Upper lobe of left lung (tissue), 6 donors: ENCODE measurements around the gene SLC4A3. TPM values are rescaled to one million over a fixed set of nuclear protein-coding genes. Genes with fewer than 3 reads are reported as not detected.

Experiments
- ATAC-seq, 2 donors: fragments of 200-7000 bp; cut with Tn5 transposase; one replicate each; pipeline ENCODE4 v1.9.1; 2022; ENCODE audit warnings: mild to moderate bottlenecking in 2 of 2, moderate library complexity in 2 of 2; ENCODE audit not compliant: low FRiP score in 2 of 2
- DNase-seq, 2 donors: peaks; one replicate each; pipeline ENCODE4 v3.0.0-alpha.2; 2019 to 2020
- H3K27ac ChIP-seq, 4 donors: fragments of 200-600 bp; sonication (generic); one replicate each; pipeline ENCODE4 v1.5.1; 2016 to 2019
- H3K27me3 ChIP-seq, 4 donors: fragments of 200-600 bp; sonication (generic); one replicate each; pipeline ENCODE4 v1.5.1; 2017 to 2019
- H3K36me3 ChIP-seq, 4 donors: fragments of 200-600 bp; sonication (generic); one replicate each; pipeline ENCODE4 v1.5.1; 2016 to 2019
- H3K4me1 ChIP-seq, 4 donors: fragments of 200-600 bp; sonication (generic); one replicate each; pipeline ENCODE4 v1.5.1; 2018 to 2019
- H3K4me3 ChIP-seq, 4 donors: fragments of 200-600 bp; sonication (generic); one replicate each; pipeline ENCODE4 v1.5.1; 2017 to 2019; ENCODE audit warnings: mild to moderate bottlenecking in 2 of 4, moderate library complexity in 1 of 4
- H3K9me3 ChIP-seq, 4 donors: fragments of 200-600 bp; sonication (generic); one replicate each; pipeline ENCODE4 v1.5.1; 2018 to 2019
- EP300 ChIP-seq, 4 donors: sonication (generic); formaldehyde crosslinking; IDR thresholded peaks; one replicate each; pipeline ENCODE4 v1.5.1; 2017; ENCODE audit warnings: antibody characterized with exemption in 4 of 4, control low read depth in 2 of 4
- POLR2A ChIP-seq, 4 donors: fragments of 450-650 bp; IDR thresholded peaks; one replicate each; pipeline ENCODE4 v1.5.1; 2016 to 2017; ENCODE audit warnings: antibody characterized with exemption in 4 of 4, mild to moderate bottlenecking in 2 of 4
- POLR2AphosphoS5 ChIP-seq, 2 donors: sonication (generic); formaldehyde crosslinking; IDR thresholded peaks; one replicate each; pipeline ENCODE4 v1.5.1; 2017; ENCODE audit warnings: antibody characterized with exemption in 2 of 2
- WGBS, 2 donors: methylation state at CpG; one replicate each; pipeline ENCODE4 v1.1.5; 2017 to 2018; 5-methylcytosine and 5-hydroxymethylcytosine counted together
- total RNA-seq, 6 donors: library from RNA; depleted of rRNA in 4 of 6; stranded (reverse); fragments of >200 nt in 4 of 6; gene quantifications; one replicate each; pipeline versions ENCODE4 v1.1.0 to v1.2.1, GENCODE V29; 2016 to 2021
- TF ChIP-seq, protein P1 (sequence below), 6 experiments: fragments of 450-650 bp in 4 of 6; fragments of 200-600 bp in 2 of 6; sonication (generic) in 2 of 6; IDR thresholded peaks; one replicate each; pipeline ENCODE4 v1.5.1; 2016 to 2019; ENCODE audit warnings: antibody characterized with exemption in 6 of 6
- donor health status: DM: no; HTN: no; CAD: no; lungs with moderate emphysema.
- donor health status: DM: no; HTN: yes; CAD: no; lungs with severe emphysema.

The SLC4A3 gene
- total RNA-seq, 6 donors from 2014 or later = 0.30 to 14.7 (median 2.1) TPM

DNA sequence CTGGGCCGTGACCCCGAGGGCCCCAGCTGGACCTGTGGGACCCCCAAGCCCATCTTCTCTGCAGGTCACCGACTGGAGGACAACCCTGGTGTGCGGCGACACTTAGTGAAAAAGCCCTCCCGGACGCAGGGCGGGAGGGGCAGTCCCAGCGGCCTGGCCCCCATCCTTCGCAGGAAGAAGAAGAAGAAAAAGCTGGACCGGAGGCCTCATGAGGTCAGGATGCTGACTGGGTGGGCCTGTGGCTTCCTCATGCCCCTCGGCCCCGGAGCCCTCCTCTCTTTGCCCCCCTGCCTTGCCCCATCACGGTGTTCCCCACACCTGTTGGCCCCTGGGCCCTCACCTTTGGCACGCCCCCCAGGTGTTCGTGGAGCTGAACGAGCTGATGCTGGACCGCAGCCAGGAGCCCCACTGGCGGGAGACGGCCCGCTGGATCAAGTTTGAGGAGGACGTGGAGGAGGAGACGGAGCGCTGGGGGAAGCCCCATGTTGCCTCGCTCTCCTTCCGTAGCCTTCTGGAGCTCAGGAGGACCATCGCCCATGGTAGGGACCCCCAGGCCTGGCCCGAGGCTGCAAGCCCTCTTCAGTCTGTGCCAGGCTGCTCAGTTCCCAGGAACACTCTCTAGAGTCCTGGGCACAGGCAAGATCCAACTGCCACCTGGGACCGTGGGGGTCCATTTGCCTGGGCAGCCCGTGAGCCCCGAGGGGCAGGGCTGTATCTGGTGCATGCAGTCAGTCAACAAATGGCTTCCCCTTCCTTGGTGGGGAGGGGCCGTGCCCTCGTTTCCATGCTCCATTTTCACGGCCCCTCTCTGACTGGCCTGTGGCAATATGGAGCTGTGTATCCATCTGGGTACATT lies 4.7 kb downstream of the SLC4A3 start:
- Histone ChIP-seq H3K4me3 (no peak overlapping the region), H3K27me3 (peaks cover 0 to 12% (median 5%) of the 10 kb centered on the region in 4 donors), H3K4me1 (peaks cover 6 to 10% (median 8%) of the 10 kb centered on the region in 4 donors), H3K36me3 (no peaks in the 10 kb centered on the region), H3K9me3 (no peaks in the 10 kb centered on the region), H3K27ac (no peak overlapping the region)
- ATAC-seq = no peak
- peak in 1 of 2 donors; percentile 82 for DNase-seq
- no peak for TF ChIP-seq POLR2A (IDR thresholded peaks at IDR 0.05)
- no peak for TF ChIP-seq POLR2AphosphoS5 (IDR thresholded peaks at IDR 0.05)
- TF ChIP-seq, protein P1, sequence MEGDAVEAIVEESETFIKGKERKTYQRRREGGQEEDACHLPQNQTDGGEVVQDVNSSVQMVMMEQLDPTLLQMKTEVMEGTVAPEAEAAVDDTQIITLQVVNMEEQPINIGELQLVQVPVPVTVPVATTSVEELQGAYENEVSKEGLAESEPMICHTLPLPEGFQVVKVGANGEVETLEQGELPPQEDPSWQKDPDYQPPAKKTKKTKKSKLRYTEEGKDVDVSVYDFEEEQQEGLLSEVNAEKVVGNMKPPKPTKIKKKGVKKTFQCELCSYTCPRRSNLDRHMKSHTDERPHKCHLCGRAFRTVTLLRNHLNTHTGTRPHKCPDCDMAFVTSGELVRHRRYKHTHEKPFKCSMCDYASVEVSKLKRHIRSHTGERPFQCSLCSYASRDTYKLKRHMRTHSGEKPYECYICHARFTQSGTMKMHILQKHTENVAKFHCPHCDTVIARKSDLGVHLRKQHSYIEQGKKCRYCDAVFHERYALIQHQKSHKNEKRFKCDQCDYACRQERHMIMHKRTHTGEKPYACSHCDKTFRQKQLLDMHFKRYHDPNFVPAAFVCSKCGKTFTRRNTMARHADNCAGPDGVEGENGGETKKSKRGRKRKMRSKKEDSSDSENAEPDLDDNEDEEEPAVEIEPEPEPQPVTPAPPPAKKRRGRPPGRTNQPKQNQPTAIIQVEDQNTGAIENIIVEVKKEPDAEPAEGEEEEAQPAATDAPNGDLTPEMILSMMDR (IDR thresholded peaks at IDR 0.05) = no peak
- TF ChIP-seq EP300 (IDR thresholded peaks at IDR 0.05) = no peak
- WGBS, 2 donors = 81 to 84% methylated on average over 14 to 34 of the region's 34 CpGs

DNA sequence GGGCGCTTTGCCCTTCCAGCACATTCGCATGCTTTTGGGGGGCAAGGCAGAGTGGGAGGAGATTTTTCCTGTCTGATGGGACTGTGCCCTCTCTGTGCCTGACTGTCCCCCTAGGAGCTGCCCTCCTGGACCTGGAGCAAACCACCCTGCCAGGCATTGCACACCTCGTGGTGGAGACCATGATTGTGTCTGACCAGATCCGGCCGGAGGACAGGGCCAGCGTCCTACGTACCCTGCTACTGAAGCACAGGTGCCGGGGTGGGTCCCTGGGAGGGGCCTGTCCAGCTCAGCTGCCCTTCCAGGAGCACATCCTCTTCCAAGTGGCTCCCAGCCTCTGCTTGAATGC lies 5.3 kb downstream of the SLC4A3 start:
- H3K27me3 ChIP-seq = peaks cover 0 to 9% (median 3%) of the 10 kb centered on the region in 4 donors
- no peak overlapping the region for H3K4me3 ChIP-seq
- 80 to 91% methylated on average over 1 to 8 of the region's 8 CpGs for WGBS, 2 donors
- peaks cover 4 to 6% (median 5%) of the 10 kb centered on the region in 4 donors for H3K4me1 ChIP-seq
- DNase-seq (no peak), ATAC-seq (no peak)
- no peak overlapping the region for H3K27ac ChIP-seq
- TF ChIP-seq, protein P1 (IDR thresholded peaks at IDR 0.05) = no peak
- TF ChIP-seq POLR2AphosphoS5 (IDR thresholded peaks at IDR 0.05) (no peak), POLR2A (IDR thresholded peaks at IDR 0.05) (no peak), EP300 (IDR thresholded peaks at IDR 0.05) (no peak)
- no peaks in the 10 kb centered on the region for H3K36me3 ChIP-seq
- no peaks in the 10 kb centered on the region for H3K9me3 ChIP-seq

- no peaks in the 10 kb centered on the region for H3K9me3 ChIP-seq
- no peaks in the 10 kb centered on the region for H3K36me3 ChIP-seq
- H3K27ac ChIP-seq = no peak overlapping the region
- 81 to 84% methylated on average over 13 to 22 of the region's 22 CpGs for WGBS, 2 donors
- no peak overlapping the region for H3K4me3 ChIP-seq
- H3K27me3 ChIP-seq = peaks cover 0 to 1% (median 0%) of the 10 kb centered on the region in 4 donors
- ATAC-seq (no peak), DNase-seq (peak in 1 of 2 donors; percentile 72)
- no peak for TF ChIP-seq EP300 (IDR thresholded peaks at IDR 0.05)
- no peak for TF ChIP-seq POLR2A (IDR thresholded peaks at IDR 0.05)
- TF ChIP-seq, protein P1 (IDR thresholded peaks at IDR 0.05) = no peak
- TF ChIP-seq POLR2AphosphoS5 (IDR thresholded peaks at IDR 0.05) = no peak
- H3K4me1 ChIP-seq = no peaks in the 10 kb centered on the region
These were observed 6.0 kb downstream of the SLC4A3 start for GRCh38 chr2:219633276-219634065.

DNA sequence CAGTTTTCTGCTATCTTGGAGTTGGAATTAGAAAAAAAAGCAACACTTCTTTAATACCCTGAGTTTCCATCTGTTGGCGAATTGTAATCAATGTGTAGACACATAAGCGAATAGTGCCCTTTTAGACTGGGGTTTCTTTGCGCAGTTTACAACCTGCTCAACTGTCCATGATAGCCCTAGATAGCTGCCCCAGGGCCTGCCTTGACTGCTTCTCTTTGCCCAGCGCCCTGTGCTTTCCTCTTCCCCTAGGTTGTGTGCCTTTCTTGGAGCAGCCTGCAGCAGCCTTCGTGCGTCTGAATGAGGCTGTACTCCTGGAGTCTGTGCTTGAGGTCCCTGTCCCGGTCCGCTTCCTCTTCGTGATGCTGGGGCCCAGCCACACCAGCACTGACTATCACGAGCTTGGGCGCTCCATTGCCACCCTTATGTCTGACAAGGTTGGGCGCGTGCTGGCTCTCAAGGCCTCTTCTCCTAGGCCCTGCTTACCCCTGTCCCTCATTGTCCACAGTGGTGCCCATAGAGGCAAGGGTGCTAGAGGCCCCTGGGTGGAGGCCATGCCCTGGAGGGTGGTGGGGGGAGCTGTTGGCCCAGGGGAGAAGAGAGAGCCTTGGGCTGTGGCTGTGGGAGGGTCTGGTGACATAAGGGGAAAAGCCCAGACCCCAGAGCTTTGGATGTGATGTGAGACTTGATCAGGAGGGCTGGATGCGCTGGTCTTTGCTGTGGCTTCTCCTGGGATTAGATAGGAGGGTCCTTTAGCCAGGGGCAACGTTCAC lies 6.9 kb downstream of the SLC4A3 start:
- H3K27me3 ChIP-seq = no peaks in the 10 kb centered on the region
- H3K4me3 ChIP-seq = no peak overlapping the region
- H3K9me3 ChIP-seq = no peaks in the 10 kb centered on the region
- 87 to 91% methylated on average over 13 to 15 of the region's 15 CpGs for WGBS, 2 donors
- H3K27ac ChIP-seq = no peak overlapping the region
- H3K4me1 ChIP-seq = no peaks in the 10 kb centered on the region
- no peak for TF ChIP-seq POLR2A (IDR thresholded peaks at IDR 0.05)
- TF ChIP-seq, protein P1 (IDR thresholded peaks at IDR 0.05) = no peak
- H3K36me3 ChIP-seq = no peaks in the 10 kb centered on the region
- DNase-seq = no peak
- ATAC-seq = no peak
